SK-N-SH treated with all-trans-retinoic acid at 6 μM for 48 hours (cell line): ENCODE results near the gene UGT1A1.
A peak's percentile ranks its signal among the peaks of the same experiment; 100 is the strongest.

Experiments used
- ATAC-seq: fragments of 200-7000 bp; cut with Tn5 transposase; 3 replicates; pipeline ENCODE4 v1.9.1; 2020; ENCODE audit warnings: mild to moderate bottlenecking, moderate library complexity
- ARNTL ChIP-seq: fragments of 450-650 bp; formaldehyde crosslinking; IDR thresholded peaks from 2 replicates; pipeline ENCODE4 v1.5.0; 2020; ENCODE audit warnings: low read depth, mild to moderate bottlenecking, moderate library complexity, borderline replicate concordance
- BACH2 ChIP-seq: fragments of 250-450 bp; sonication (Bioruptor Pico); IDR thresholded peaks from 2 replicates; pipeline ENCODE4 v1.9.0; 2021; ENCODE audit warnings: mild to moderate bottlenecking, borderline replicate concordance
- CSDC2 ChIP-seq: fragments of 250-450 bp; sonication (Bioruptor Pico); IDR thresholded peaks from 2 replicates; pipeline ENCODE4 v1.5.0; 2020; ENCODE audit warnings: mild to moderate bottlenecking, moderate library complexity
- ESRRG ChIP-seq: fragments of 250-450 bp; sonication (Bioruptor Pico); IDR thresholded peaks from 2 replicates; pipeline ENCODE4 v1.6.1; 2021; ENCODE audit warnings: mild to moderate bottlenecking
- GLIS3 ChIP-seq: fragments of 250-450 bp; sonication (Bioruptor Pico); IDR thresholded peaks from 2 replicates; pipeline ENCODE4 v1.5.0; 2020; ENCODE audit warnings: mild to moderate bottlenecking, moderate library complexity
- ISL1 ChIP-seq: fragments of 250-450 bp; sonication (Bioruptor Pico); IDR thresholded peaks from 2 replicates; pipeline ENCODE4 v2.1.2; 2022; ENCODE audit warnings: mild to moderate bottlenecking, moderate library complexity
- RARB ChIP-seq: fragments of 250-450 bp; sonication (Bioruptor Pico); IDR thresholded peaks from 2 replicates; pipeline ENCODE4 v1.8.0; 2021; ENCODE audit warnings: mild to moderate bottlenecking, moderate library complexity
- SNAI2 ChIP-seq: fragments of 250-450 bp; sonication (Bioruptor Pico); IDR thresholded peaks from 2 replicates; pipeline ENCODE4 v1.5.0; 2020; ENCODE audit warnings: mild to moderate bottlenecking, moderate library complexity
- TOX ChIP-seq: fragments of 250-450 bp; sonication (Bioruptor Pico); IDR thresholded peaks from 2 replicates; pipeline ENCODE4 v1.8.0; 2021; ENCODE audit warnings: mild to moderate bottlenecking, moderate library complexity, borderline replicate concordance
- ZC3H10 ChIP-seq: fragments of 250-450 bp; sonication (Bioruptor Pico); IDR thresholded peaks from 2 replicates; pipeline ENCODE4 v1.5.1; 2021; ENCODE audit warnings: mild to moderate bottlenecking, moderate library complexity
- ZFP3 ChIP-seq: fragments of 250-450 bp; sonication (Bioruptor Pico); IDR thresholded peaks from 2 replicates; pipeline ENCODE4 v1.5.0; 2020; ENCODE audit warnings: mild to moderate bottlenecking, moderate library complexity
- ZFP30 ChIP-seq: fragments of 450-650 bp; formaldehyde crosslinking; IDR thresholded peaks from 2 replicates; pipeline ENCODE4 v1.5.0; 2022; ENCODE audit warnings: mild to moderate bottlenecking, moderate library complexity
- ZNF70 ChIP-seq: fragments of 450-650 bp; formaldehyde crosslinking; IDR thresholded peaks from 2 replicates; pipeline ENCODE4 v1.5.0; 2020; ENCODE audit warnings: mild to moderate bottlenecking, moderate library complexity
- ZNF8 ChIP-seq: fragments of 450-650 bp; formaldehyde crosslinking; IDR thresholded peaks from 2 replicates; pipeline ENCODE4 v1.5.0; 2020; ENCODE audit warnings: mild to moderate bottlenecking, moderate library complexity
- TF ChIP-seq, protein P1 (sequence below): fragments of 250-450 bp; sonication (Bioruptor Pico); IDR thresholded peaks from 2 replicates; pipeline ENCODE4 v1.5.0; 2020; ENCODE audit warnings: mild to moderate bottlenecking, moderate library complexity
- TF ChIP-seq, protein P2 (sequence below): fragments of 250-450 bp; sonication (Bioruptor Pico); IDR thresholded peaks from 2 replicates; pipeline ENCODE4 v1.8.0; 2020; ENCODE audit warnings: mild to moderate bottlenecking, moderate library complexity, borderline replicate concordance
- TF ChIP-seq, protein P3 (sequence below): fragments of 250-450 bp; sonication (Bioruptor Pico); IDR thresholded peaks from 2 replicates; pipeline ENCODE4 v1.5.1; 2020; ENCODE audit warnings: low read depth, mild to moderate bottlenecking, moderate library complexity
- TF ChIP-seq, protein P4 (sequence below): fragments of 250-450 bp; sonication (Bioruptor Pico); IDR thresholded peaks from 2 replicates; pipeline ENCODE4 v1.8.0; 2021; ENCODE audit warnings: low read depth, mild to moderate bottlenecking, moderate library complexity, borderline replicate concordance
- TF ChIP-seq, protein P5 (sequence below): fragments of 250-450 bp; sonication (Bioruptor Pico); IDR thresholded peaks from 2 replicates; pipeline ENCODE4 v1.5.1; 2021; ENCODE audit warnings: mild to moderate bottlenecking, moderate library complexity

Gene UGT1A1

DNA sequence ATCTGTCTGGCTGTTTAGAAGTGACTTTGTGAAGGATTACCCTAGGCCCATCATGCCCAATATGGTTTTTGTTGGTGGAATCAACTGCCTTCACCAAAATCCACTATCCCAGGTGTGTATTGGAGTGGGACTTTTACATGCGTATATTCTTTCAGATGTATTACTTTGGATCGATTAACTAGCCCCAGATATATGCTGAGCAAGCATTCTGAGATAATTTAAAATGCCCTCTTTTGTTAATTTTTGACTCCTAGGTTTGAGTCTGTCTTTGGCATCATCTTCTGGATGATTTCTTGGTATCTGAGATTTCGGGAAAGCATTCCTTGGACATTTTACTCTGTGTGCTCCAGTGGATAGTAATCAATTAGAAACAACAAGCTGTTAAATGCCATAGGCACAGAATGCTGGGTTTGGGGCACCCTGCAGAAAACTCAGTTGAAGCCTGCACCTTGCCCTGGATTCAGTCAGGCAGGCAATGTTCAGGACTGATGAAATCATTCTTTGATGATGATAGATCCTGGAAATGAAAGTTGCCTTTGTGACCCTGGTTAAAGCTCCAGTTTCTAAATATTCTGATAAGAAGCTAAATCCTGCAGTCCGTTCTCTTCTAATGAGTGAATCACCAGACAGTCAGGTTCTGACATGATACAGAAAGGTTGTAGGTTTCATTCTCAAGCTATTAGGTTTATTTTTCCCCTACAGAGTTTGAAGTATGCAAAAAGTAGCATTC is 1.1 kb downstream of the UGT1A1 start:
- no peak for ATAC-seq
- no peak for TF ChIP-seq GLIS3 (CRISPR knock-in tag)
- TF ChIP-seq ISL1 (CRISPR knock-in tag) = peak; percentile 89
- TF ChIP-seq ZFP30 (CRISPR knock-in tag) = no peak
- TF ChIP-seq ZFP3 (CRISPR knock-in tag) = peak; percentile 47; the same call in 1 of the 2 replicates
- TF ChIP-seq ARNTL (CRISPR knock-in tag) = no peak
- TF ChIP-seq, protein P1, sequence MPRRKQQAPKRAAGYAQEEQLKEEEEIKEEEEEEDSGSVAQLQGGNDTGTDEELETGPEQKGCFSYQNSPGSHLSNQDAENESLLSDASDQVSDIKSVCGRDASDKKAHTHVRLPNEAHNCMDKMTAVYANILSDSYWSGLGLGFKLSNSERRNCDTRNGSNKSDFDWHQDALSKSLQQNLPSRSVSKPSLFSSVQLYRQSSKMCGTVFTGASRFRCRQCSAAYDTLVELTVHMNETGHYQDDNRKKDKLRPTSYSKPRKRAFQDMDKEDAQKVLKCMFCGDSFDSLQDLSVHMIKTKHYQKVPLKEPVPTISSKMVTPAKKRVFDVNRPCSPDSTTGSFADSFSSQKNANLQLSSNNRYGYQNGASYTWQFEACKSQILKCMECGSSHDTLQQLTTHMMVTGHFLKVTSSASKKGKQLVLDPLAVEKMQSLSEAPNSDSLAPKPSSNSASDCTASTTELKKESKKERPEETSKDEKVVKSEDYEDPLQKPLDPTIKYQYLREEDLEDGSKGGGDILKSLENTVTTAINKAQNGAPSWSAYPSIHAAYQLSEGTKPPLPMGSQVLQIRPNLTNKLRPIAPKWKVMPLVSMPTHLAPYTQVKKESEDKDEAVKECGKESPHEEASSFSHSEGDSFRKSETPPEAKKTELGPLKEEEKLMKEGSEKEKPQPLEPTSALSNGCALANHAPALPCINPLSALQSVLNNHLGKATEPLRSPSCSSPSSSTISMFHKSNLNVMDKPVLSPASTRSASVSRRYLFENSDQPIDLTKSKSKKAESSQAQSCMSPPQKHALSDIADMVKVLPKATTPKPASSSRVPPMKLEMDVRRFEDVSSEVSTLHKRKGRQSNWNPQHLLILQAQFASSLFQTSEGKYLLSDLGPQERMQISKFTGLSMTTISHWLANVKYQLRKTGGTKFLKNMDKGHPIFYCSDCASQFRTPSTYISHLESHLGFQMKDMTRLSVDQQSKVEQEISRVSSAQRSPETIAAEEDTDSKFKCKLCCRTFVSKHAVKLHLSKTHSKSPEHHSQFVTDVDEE (CRISPR knock-in tag) = peak; percentile 18; the same call in 1 of the 2 replicates
- TF ChIP-seq CSDC2 = 0 out of 2 replicates have a peak, but pooled peaks have one; percentile 64
- TF ChIP-seq, protein P2, sequence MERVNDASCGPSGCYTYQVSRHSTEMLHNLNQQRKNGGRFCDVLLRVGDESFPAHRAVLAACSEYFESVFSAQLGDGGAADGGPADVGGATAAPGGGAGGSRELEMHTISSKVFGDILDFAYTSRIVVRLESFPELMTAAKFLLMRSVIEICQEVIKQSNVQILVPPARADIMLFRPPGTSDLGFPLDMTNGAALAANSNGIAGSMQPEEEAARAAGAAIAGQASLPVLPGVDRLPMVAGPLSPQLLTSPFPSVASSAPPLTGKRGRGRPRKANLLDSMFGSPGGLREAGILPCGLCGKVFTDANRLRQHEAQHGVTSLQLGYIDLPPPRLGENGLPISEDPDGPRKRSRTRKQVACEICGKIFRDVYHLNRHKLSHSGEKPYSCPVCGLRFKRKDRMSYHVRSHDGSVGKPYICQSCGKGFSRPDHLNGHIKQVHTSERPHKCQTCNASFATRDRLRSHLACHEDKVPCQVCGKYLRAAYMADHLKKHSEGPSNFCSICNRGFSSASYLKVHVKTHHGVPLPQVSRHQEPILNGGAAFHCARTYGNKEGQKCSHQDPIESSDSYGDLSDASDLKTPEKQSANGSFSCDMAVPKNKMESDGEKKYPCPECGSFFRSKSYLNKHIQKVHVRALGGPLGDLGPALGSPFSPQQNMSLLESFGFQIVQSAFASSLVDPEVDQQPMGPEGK (CRISPR knock-in tag) = 0 out of 2 replicates have a peak, but pooled peaks have one; percentile 21
- peak; percentile 36; the same call in 1 of the 2 replicates for TF ChIP-seq SNAI2 (CRISPR knock-in tag)
- TF ChIP-seq, protein P3, sequence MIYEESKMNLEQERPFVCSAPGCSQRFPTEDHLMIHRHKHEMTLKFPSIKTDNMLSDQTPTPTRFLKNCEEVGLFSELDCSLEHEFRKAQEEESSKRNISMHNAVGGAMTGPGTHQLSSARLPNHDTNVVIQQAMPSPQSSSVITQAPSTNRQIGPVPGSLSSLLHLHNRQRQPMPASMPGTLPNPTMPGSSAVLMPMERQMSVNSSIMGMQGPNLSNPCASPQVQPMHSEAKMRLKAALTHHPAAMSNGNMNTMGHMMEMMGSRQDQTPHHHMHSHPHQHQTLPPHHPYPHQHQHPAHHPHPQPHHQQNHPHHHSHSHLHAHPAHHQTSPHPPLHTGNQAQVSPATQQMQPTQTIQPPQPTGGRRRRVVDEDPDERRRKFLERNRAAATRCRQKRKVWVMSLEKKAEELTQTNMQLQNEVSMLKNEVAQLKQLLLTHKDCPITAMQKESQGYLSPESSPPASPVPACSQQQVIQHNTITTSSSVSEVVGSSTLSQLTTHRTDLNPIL (CRISPR knock-in tag) = peak; percentile 47; the same call in 1 of the 2 replicates
- TF ChIP-seq, protein P4, sequence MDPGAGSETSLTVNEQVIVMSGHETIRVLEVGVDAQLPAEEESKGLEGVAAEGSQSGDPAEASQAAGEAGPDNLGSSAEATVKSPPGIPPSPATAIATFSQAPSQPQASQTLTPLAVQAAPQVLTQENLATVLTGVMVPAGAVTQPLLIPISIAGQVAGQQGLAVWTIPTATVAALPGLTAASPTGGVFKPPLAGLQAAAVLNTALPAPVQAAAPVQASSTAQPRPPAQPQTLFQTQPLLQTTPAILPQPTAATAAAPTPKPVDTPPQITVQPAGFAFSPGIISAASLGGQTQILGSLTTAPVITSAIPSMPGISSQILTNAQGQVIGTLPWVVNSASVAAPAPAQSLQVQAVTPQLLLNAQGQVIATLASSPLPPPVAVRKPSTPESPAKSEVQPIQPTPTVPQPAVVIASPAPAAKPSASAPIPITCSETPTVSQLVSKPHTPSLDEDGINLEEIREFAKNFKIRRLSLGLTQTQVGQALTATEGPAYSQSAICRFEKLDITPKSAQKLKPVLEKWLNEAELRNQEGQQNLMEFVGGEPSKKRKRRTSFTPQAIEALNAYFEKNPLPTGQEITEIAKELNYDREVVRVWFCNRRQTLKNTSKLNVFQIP (CRISPR knock-in tag) = no peak

DNA sequence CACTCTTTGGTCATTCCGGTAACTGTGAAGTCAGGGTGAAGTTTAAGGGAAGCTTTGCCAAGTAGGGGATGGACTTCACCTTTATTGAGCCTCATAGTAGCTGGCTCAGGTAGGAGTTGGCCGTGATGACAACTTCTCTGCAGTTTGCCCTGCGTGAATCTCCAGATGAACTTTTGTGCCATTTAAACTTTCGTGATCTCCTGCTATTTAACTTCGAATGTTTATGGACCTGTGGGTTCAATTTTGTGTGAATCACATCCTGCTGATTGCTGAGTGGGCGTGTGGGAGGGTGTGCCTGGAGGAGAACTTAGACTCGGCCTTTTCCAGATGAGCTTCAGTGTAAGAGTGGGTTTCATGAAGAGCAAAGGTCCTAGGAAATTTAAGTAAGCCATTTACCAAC is 4.2 kb downstream of the UGT1A1 start:
- ATAC-seq = no peak
- TF ChIP-seq ISL1 (CRISPR knock-in tag) (0 out of 2 replicates have a peak, but pooled peaks have one; percentile 11), ZFP30 (CRISPR knock-in tag) (no peak)

DNA sequence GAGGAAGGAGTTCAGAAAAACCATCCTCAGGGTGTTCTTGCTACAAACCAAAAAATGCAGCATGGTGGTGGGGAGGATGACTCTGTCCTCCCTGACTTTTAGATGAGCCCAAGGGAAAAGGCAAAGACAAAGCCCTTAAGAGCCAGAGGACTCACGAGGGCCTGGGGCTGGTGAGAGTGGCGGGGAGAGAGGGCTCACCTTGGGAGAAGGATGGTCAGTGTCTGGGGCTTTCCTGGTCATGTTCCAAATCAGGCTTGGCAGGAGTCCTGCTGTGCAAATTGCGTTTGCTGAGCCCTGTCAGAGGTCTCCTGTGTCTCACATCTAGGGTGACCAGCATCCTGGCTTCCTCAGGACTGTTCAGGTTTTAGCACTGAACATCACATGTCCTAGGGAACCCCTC is 4.7 kb downstream of the UGT1A1 start:
- no peak for ATAC-seq
- TF ChIP-seq, protein P4 (CRISPR knock-in tag) = no peak
- TF ChIP-seq ESRRG (CRISPR knock-in tag) (no peak), ISL1 (CRISPR knock-in tag) (no peak), GLIS3 (CRISPR knock-in tag) (no peak), CSDC2 (no peak), ZNF70 (CRISPR knock-in tag) (no peak), ZC3H10 (CRISPR knock-in tag) (no peak), BACH2 (CRISPR knock-in tag) (no peak), SNAI2 (CRISPR knock-in tag) (no peak), TOX (CRISPR knock-in tag) (no peak), ZNF8 (CRISPR knock-in tag) (no peak), ZFP30 (CRISPR knock-in tag) (no peak), RARB (no peak)
- TF ChIP-seq, protein P1 (CRISPR knock-in tag) = no peak
- TF ChIP-seq, protein P5, sequence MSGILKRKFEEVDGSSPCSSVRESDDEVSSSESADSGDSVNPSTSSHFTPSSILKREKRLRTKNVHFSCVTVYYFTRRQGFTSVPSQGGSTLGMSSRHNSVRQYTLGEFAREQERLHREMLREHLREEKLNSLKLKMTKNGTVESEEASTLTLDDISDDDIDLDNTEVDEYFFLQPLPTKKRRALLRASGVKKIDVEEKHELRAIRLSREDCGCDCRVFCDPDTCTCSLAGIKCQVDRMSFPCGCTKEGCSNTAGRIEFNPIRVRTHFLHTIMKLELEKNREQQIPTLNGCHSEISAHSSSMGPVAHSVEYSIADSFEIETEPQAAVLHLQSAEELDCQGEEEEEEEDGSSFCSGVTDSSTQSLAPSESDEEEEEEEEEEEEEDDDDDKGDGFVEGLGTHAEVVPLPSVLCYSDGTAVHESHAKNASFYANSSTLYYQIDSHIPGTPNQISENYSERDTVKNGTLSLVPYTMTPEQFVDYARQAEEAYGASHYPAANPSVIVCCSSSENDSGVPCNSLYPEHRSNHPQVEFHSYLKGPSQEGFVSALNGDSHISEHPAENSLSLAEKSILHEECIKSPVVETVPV = no peak
